ENCODE results near the gene EFEMP1. TPM values are rescaled to one million over a fixed set of nuclear protein-coding genes. Genes with fewer than 3 reads are reported as not detected.
"Not testable (repeated sequence)": the region's sequence is repeated elsewhere in the genome, so short reads cannot be mapped to it uniquely, and the experiment has no call there.

Gene EFEMP1
- polyA plus RNA-seq, 3 donors, result not detected

DNA sequence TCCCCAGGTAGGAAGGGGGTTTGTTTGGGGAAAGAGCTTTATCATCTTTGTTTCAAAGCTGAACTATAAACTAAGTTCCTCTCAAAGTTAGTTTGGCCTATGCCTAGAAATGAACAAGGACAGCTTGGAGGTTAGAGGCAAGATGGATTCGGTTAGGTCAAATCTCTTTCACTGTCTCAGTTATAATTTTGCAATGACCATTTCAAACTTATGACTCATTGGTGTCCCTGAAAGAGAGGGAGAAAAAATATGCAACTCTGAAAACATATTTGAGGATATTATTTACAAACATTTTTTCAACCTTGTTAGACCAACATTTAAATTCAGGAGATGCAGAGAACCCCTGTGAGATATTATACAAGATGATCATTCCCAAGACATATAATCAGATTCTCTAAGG lies 95.7 kb downstream of the EFEMP1 start:
- H3K9ac ChIP-seq (ENCODE audit: insufficient read depth, low read length, poor library complexity, severe bottlenecking), result no peak overlapping the region
- DNase-seq, result no peak
- no peak overlapping the region for H3K27ac ChIP-seq (ENCODE audit: low read depth in 1 of 2, low read length in 2 of 2)
- no peak overlapping the region for H2AFZ ChIP-seq (ENCODE audit: insufficient read depth, low read depth, low read length, poor library complexity, severe bottlenecking)
- no peaks in the 10 kb centered on the region for H3K36me3 Mint-ChIP-seq
- no peak overlapping the region for H3K4me2 ChIP-seq (replicated peaks; ENCODE audit: extremely low read depth, low read length, poor library complexity, severe bottlenecking)
- no peak overlapping the region for H3K4me3 Mint-ChIP-seq
- peaks cover 0 to 19% of the 10 kb centered on the region in 2 donors for H3K9me3 ChIP-seq (replicated peaks in 1 of 2; ENCODE audit: control insufficient read depth in 1 of 2, insufficient read depth in 1 of 2, low read length in 2 of 2)
- no peak overlapping the region for H3K27ac Mint-ChIP-seq
- no peaks in the 10 kb centered on the region for H3K4me1 ChIP-seq (ENCODE audit: control insufficient read depth in 1 of 2, insufficient read depth in 2 of 2, low read length in 2 of 2)
- H3K4me1 Mint-ChIP-seq, result no peaks in the 10 kb centered on the region
- H3K4me3 ChIP-seq (replicated peaks in 1 of 3; ENCODE audit: low read depth in 2 of 3, low read length in 3 of 3), result no peak overlapping the region
- peaks cover 5 to 23% (median 7%) of the 10 kb centered on the region in 7 donors for H3K9me3 Mint-ChIP-seq
- no peaks in the 10 kb centered on the region for H3K27me3 ChIP-seq (ENCODE audit: control insufficient read depth in 2 of 2, insufficient read depth in 2 of 2, low read length in 2 of 2)
- H3K36me3 ChIP-seq (replicated peaks in 1 of 2; ENCODE audit: control insufficient read depth in 1 of 2, insufficient read depth in 2 of 2, low read length in 2 of 2), result no peaks in the 10 kb centered on the region
- H3K79me2 ChIP-seq (ENCODE audit: insufficient read depth, low read length), result no peaks in the 10 kb centered on the region
- TF ChIP-seq, protein P1, sequence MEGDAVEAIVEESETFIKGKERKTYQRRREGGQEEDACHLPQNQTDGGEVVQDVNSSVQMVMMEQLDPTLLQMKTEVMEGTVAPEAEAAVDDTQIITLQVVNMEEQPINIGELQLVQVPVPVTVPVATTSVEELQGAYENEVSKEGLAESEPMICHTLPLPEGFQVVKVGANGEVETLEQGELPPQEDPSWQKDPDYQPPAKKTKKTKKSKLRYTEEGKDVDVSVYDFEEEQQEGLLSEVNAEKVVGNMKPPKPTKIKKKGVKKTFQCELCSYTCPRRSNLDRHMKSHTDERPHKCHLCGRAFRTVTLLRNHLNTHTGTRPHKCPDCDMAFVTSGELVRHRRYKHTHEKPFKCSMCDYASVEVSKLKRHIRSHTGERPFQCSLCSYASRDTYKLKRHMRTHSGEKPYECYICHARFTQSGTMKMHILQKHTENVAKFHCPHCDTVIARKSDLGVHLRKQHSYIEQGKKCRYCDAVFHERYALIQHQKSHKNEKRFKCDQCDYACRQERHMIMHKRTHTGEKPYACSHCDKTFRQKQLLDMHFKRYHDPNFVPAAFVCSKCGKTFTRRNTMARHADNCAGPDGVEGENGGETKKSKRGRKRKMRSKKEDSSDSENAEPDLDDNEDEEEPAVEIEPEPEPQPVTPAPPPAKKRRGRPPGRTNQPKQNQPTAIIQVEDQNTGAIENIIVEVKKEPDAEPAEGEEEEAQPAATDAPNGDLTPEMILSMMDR (IDR thresholded peaks at IDR 0.05), result no peak
- H4K20me1 ChIP-seq (ENCODE audit: insufficient read depth, low read length), result no peaks in the 10 kb centered on the region
- WGBS (ENCODE audit: insufficient coverage), result no CpG with 5 or more reads among the region's 1 CpG
- intact Hi-C loops (cut with micrococcal nuclease), result no loop called here
- peaks cover 2 to 6% (median 4%) of the 10 kb centered on the region in 3 donors for H3K27me3 Mint-ChIP-seq (ENCODE audit: low read depth in 3 of 3)

DNA sequence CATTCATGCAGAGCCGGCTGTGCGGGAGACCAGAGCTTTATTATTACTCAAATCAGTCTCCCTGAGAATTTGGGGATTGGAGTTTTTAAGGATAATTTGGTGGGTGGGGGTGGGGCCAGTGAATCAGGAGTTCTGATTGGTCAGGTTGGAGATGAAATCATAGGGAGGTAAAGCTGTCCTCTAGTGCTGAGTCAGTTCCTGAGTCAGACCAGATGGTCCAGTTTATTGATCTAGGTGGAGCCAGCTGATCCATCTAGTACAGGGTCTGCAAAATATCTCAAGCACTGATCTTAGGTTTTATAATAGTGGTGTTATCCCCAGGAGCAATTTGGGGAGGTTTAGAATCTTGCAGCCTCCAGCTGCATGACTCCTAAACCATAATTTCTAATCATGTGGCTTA lies 96.2 kb downstream of the EFEMP1 start:
- H3K27ac ChIP-seq (ENCODE audit: low read depth in 1 of 2, low read length in 2 of 2); intact Hi-C loops (cut with micrococcal nuclease); H3K36me3 Mint-ChIP-seq; H3K27me3 ChIP-seq (ENCODE audit: control insufficient read depth in 2 of 2, insufficient read depth in 2 of 2, low read length in 2 of 2); H3K4me2 ChIP-seq (replicated peaks; ENCODE audit: extremely low read depth, low read length, poor library complexity, severe bottlenecking); H3K4me3 Mint-ChIP-seq; H3K79me2 ChIP-seq (ENCODE audit: insufficient read depth, low read length); H3K4me1 Mint-ChIP-seq; H2AFZ ChIP-seq (ENCODE audit: insufficient read depth, low read depth, low read length, poor library complexity, severe bottlenecking); H3K4me1 ChIP-seq (ENCODE audit: control insufficient read depth in 1 of 2, insufficient read depth in 2 of 2, low read length in 2 of 2); H3K4me3 ChIP-seq (replicated peaks in 1 of 3; ENCODE audit: low read depth in 2 of 3, low read length in 3 of 3); H3K27me3 Mint-ChIP-seq (ENCODE audit: low read depth in 3 of 3); DNase-seq; H3K36me3 ChIP-seq (replicated peaks in 1 of 2; ENCODE audit: control insufficient read depth in 1 of 2, insufficient read depth in 2 of 2, low read length in 2 of 2); H4K20me1 ChIP-seq (ENCODE audit: insufficient read depth, low read length); H3K27ac Mint-ChIP-seq; H3K9ac ChIP-seq (ENCODE audit: insufficient read depth, low read length, poor library complexity, severe bottlenecking): not testable (repeated sequence)
- H3K9me3 ChIP-seq (replicated peaks in 1 of 2; ENCODE audit: control insufficient read depth in 1 of 2, insufficient read depth in 1 of 2, low read length in 2 of 2), result peaks cover 0 to 19% of the 10 kb centered on the region in 2 donors
- no CpG with 5 or more reads among the region's 2 CpGs for WGBS (ENCODE audit: insufficient coverage)
- peaks cover 5 to 23% (median 6%) of the 10 kb centered on the region in 7 donors for H3K9me3 Mint-ChIP-seq

All from CD14-positive monocyte (primary cell).